ENCODE data around the gene PRXL2B.

GRCh38 chr1:2585318-2586092, 1.1 kb upstream of the PRXL2B start:
- TF ChIP-seq CTCF (conservative IDR thresholded peaks at IDR 0.05 in 1 of 2, IDR thresholded peaks at IDR 0.05 in 1 of 2; ENCODE audit: extremely low read depth in 1 of 2, insufficient read depth in 1 of 2, low read depth in 1 of 2, low read length in 2 of 2) (no peak), EZH2 (IDR thresholded peaks at IDR 0.05; ENCODE audit: borderline replicate concordance, low read length) (no peak)

All from mammary epithelial cell (primary cell).